22Rv1 (cell line): ENCODE measurements around the gene SLC1A2.

Source experiments
- ZFX ChIP-seq: fragments of 450-650 bp; IDR thresholded peaks from 2 replicates; pipeline ENCODE4 v1.6.1; 2017; ENCODE audit warnings: antibody characterized with exemption, borderline replicate concordance
- TF ChIP-seq, protein P1 (sequence below): fragments of 450-650 bp; IDR thresholded peaks from 2 replicates; pipeline ENCODE4 v1.5.1; 2017; ENCODE audit warnings: mild to moderate bottlenecking

DNA sequence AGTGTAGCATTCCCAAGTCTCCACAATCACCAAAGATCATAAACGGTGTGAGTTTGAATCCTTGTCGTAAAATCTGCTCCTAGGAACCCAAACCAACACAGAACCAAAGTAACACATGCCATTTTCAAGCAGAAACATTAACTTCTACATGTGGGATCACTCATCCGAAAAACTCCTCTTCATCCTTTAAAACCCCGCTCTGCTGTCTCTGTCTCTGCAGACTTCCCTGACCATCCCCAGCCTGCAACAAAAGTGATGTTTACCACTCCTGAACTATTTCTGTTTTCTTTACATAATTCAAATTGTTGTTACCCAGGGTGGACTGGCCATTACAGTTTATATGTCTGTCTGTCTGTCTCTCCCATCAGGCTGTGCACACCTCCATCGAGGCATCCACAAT lies 54.0 kb downstream of the SLC1A2 start:
- TF ChIP-seq, protein P1, sequence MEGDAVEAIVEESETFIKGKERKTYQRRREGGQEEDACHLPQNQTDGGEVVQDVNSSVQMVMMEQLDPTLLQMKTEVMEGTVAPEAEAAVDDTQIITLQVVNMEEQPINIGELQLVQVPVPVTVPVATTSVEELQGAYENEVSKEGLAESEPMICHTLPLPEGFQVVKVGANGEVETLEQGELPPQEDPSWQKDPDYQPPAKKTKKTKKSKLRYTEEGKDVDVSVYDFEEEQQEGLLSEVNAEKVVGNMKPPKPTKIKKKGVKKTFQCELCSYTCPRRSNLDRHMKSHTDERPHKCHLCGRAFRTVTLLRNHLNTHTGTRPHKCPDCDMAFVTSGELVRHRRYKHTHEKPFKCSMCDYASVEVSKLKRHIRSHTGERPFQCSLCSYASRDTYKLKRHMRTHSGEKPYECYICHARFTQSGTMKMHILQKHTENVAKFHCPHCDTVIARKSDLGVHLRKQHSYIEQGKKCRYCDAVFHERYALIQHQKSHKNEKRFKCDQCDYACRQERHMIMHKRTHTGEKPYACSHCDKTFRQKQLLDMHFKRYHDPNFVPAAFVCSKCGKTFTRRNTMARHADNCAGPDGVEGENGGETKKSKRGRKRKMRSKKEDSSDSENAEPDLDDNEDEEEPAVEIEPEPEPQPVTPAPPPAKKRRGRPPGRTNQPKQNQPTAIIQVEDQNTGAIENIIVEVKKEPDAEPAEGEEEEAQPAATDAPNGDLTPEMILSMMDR, result no peak
- TF ChIP-seq ZFX, result no peak
